ENCODE results near the gene GLYATL3.

Gene GLYATL3

DNA sequence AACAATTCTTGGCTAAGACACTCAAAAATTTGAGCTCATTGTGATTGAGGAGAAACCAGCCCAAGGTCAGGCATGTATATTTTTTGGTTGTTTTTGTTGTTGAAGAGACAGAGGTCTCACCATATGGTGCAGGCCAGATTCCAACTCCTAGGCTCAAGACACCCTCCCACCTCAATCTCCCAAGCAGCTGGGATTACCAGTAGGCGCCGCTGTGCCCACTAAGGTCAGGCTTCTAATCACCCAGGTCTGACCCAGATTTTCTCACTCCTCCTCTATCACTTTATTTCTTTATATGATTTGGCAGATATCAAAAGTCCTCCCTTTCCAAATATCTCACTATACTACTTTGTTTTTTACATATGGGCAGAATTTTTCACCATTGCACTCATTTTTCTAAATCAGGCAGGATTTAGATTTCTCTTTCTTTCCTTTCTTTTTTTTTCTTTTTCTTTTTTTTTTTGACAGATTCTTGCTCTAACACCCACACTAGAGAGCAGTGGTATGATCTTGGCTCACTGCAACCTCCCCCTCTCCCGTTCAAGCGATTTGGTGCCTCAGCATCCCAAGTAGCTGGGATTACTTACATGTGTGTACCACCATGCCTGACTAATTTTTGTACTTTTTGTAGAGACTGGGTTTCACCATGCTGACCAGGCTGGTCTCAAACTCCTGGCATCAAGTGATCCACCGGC, 49.0 kb downstream of the GLYATL3 start:
- H3K9me3 ChIP-seq (ENCODE audit: control insufficient read depth, insufficient read depth, low read length): no peaks in the 10 kb centered on the region
- peaks cover 14% of the 10 kb centered on the region for H3K4me1 ChIP-seq (ENCODE audit: insufficient read depth, low read length)
- no peaks in the 10 kb centered on the region for H3K36me3 ChIP-seq (ENCODE audit: insufficient read depth, low read length)
- no peak overlapping the region for H3K9ac ChIP-seq (ENCODE audit: low read depth, low read length)

DNA sequence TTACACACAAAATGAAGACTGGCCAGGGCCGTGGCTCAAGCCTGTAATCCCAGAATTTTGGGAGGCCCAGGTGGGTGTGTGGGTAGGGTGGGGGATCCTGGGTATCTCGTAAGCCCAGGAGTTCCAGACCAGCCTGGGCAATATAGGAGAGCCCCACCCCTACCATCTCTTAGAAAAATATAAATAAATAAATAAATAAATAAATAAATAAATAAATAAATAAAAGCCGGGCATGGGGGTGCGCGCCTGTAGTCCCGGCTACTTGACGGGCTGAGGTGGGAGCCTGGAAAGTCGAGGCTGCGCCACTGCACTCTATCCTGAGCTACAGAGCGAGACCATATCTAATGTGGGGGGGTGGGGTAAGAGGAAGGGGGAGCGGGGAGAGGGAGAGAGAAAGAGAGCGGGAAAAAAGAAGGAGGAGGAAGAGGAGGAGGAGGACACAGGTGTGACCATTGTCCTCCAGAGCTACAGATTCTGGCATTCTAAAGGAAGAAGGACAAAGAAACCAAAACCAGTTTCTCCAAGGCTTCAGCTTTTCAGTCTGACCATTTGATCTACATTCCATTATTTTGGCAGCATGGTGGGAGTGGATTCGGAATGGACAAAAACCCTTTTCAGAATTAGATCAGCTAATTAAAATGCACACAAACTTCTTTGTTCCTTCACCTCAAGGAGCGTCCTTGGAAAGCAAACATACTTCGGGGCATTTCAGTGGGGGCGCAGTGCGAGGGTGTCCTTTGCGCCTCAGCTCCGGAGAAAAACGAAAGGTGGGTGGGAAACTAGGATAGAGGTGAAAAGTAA, 50.2 kb downstream of the GLYATL3 start:
- peak overlapping the region; percentile 64; the same call in 1 of the 2 replicates for H3K9ac ChIP-seq (ENCODE audit: low read depth, low read length)
- H3K4me1 ChIP-seq (ENCODE audit: insufficient read depth, low read length): peaks cover 14% of the 10 kb centered on the region
- no peaks in the 10 kb centered on the region for H3K9me3 ChIP-seq (ENCODE audit: control insufficient read depth, insufficient read depth, low read length)
- H3K36me3 ChIP-seq (ENCODE audit: insufficient read depth, low read length): no peaks in the 10 kb centered on the region

GRCh38 chr6:49550492-49551077, 50.9 kb downstream of the GLYATL3 start, which contains the start of gene C6orf141:
Gene C6orf141 (plus strand): TSS chr6:49550668. CDS start chr6:49550793, 125 bp downstream.
- peaks cover 14% of the 10 kb centered on the region for H3K4me1 ChIP-seq (ENCODE audit: insufficient read depth, low read length)
- no peaks in the 10 kb centered on the region for H3K36me3 ChIP-seq (ENCODE audit: insufficient read depth, low read length)
- H3K9ac ChIP-seq (ENCODE audit: low read depth, low read length): peak within 1 kb of the TSS; percentile 64
- no peaks in the 10 kb centered on the region for H3K9me3 ChIP-seq (ENCODE audit: control insufficient read depth, insufficient read depth, low read length)

DNA sequence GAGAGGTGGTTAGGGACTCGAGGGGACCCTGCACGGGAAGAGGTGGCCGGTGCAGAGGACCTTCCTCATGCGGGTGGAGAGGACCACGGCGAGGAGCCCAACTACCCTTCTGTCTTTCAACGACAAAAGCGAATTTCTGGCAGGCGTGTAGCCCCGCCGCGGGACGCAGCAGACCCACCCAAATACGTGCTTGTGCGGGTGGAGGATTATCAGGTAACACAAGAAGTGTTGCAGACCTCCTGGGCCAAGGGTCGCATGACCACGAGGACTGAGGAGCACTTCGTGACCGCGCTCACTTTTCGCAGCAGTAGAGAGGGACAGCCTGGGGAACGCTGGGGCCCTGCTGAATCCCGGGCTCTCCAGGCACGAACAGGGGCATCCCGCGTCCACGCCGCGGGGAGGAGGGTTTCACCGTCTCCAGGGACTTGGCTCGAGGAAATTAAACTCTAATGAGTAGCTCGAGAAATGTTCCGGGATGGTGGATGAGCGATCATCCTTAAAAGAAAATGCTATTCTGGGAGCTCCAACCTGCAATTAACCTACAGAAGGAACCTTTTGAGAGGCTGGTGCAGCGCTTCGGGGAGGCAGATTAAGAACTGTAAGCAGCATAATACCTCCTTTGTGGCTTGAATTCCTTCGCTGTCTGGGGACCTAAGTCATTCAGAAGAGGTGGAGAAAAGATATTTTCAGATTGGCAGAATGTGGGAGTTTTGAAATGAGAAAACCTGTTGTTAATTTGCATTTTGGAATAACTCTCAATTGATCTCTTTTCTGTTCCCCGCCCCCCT, 51.5 kb downstream of the GLYATL3 start:
- no peaks in the 10 kb centered on the region for H3K9me3 ChIP-seq (ENCODE audit: control insufficient read depth, insufficient read depth, low read length)
- H3K36me3 ChIP-seq (ENCODE audit: insufficient read depth, low read length): no peaks in the 10 kb centered on the region
- H3K4me1 ChIP-seq (ENCODE audit: insufficient read depth, low read length): peaks cover 14% of the 10 kb centered on the region
- peak overlapping the region; percentile 64 for H3K9ac ChIP-seq (ENCODE audit: low read depth, low read length)

- Histone ChIP-seq H3K4me1 (ENCODE audit: insufficient read depth, low read length) (peaks cover 17% of the 10 kb centered on the region), H3K9ac (ENCODE audit: low read depth, low read length) (peak overlapping the region; percentile 64; the same call in 1 of the 2 replicates), H3K9me3 (ENCODE audit: control insufficient read depth, insufficient read depth, low read length) (no peaks in the 10 kb centered on the region), H3K36me3 (ENCODE audit: insufficient read depth, low read length) (no peaks in the 10 kb centered on the region)
These were observed 52.1 kb downstream of the GLYATL3 start for GRCh38 chr6:49551866-49552129.

DNA sequence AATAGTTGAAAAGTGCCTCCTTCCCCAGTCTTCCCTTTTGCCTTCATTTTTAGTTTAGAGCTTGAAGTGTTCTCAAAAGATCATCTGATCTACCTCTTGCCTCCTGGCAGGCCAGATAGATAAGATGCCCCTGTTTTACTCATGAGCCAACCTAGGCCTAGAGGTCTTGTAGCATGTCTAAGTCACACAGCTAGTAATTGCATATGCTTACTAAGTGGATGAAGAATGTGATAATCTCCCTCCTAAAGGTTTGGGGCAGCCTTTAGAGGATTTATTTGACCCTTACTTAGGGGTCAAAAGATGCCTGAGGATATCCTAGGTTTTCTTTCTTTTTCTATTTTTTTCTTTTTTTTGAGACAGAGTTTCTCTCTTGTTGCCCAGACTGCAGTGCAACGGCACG, 52.9 kb downstream of the GLYATL3 start:
- no peaks in the 10 kb centered on the region for H3K36me3 ChIP-seq (ENCODE audit: insufficient read depth, low read length)
- peak overlapping the region; percentile 4; the same call in 1 of the 2 replicates for H3K9ac ChIP-seq (ENCODE audit: low read depth, low read length)
- peaks cover 18% of the 10 kb centered on the region for H3K4me1 ChIP-seq (ENCODE audit: insufficient read depth, low read length)
- H3K9me3 ChIP-seq (ENCODE audit: control insufficient read depth, insufficient read depth, low read length): no peaks in the 10 kb centered on the region

- no peak overlapping the region for H3K9ac ChIP-seq (ENCODE audit: low read depth, low read length)
- peaks cover 18% of the 10 kb centered on the region for H3K4me1 ChIP-seq (ENCODE audit: insufficient read depth, low read length)
- H3K36me3 ChIP-seq (ENCODE audit: insufficient read depth, low read length): no peaks in the 10 kb centered on the region
- H3K9me3 ChIP-seq (ENCODE audit: control insufficient read depth, insufficient read depth, low read length): no peaks in the 10 kb centered on the region
These were observed 53.7 kb downstream of the GLYATL3 start for GRCh38 chr6:49553384-49553783.

DNA sequence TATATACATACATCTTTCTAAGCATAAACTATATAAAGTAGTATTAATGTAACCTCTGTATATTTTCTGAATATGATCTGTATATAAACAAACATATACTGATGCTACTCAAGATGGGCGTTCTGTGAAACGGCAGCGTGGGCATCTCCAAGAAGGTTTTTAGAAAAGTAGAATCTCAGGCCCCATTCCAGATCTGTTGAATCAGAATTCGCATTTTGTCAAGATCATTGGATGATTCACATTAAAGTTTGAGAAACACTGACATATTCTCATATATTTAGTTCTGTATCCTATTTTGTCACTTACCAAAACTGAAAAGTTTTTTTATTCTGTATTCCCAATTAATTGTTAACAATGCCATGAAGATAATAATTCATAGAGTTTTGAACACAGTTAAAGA, 56.2 kb downstream of the GLYATL3 start:
- H3K9me3 ChIP-seq (ENCODE audit: control insufficient read depth, insufficient read depth, low read length): no peaks in the 10 kb centered on the region
- H3K9ac ChIP-seq (ENCODE audit: low read depth, low read length): no peak overlapping the region
- peaks cover 15% of the 10 kb centered on the region for H3K4me1 ChIP-seq (ENCODE audit: insufficient read depth, low read length)
- H3K36me3 ChIP-seq (ENCODE audit: insufficient read depth, low read length): no peaks in the 10 kb centered on the region

- H3K4me1 ChIP-seq (ENCODE audit: insufficient read depth, low read length): peaks cover 15% of the 10 kb centered on the region
- no peaks in the 10 kb centered on the region for H3K36me3 ChIP-seq (ENCODE audit: insufficient read depth, low read length)
- H3K9me3 ChIP-seq (ENCODE audit: control insufficient read depth, insufficient read depth, low read length): no peaks in the 10 kb centered on the region
- no peak overlapping the region for H3K9ac ChIP-seq (ENCODE audit: low read depth, low read length)
These were observed 56.7 kb downstream of the GLYATL3 start for GRCh38 chr6:49556429-49556837.

DNA sequence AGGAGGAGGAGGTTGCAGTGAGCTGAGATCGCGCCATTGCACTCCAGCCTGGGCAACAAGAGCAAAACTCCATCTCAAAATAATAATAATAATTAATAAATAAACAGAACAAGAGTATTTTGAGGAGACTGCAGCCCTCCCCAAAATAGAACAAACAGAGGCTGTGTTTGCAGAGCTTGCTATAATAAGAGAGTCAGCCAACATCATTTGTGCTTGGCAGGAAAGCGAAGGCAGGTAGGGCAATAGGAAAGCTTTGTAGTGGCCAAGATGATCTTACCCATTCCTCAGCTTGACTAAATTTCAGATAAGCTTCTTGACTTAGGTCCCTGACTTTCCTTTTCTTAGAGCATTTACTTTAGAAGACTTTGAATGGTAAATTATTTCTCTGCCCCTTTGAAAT, 57.5 kb downstream of the GLYATL3 start:
- Histone ChIP-seq H3K4me1 (ENCODE audit: insufficient read depth, low read length) (peaks cover 11% of the 10 kb centered on the region; the same call in 1 of the 2 replicates), H3K36me3 (ENCODE audit: insufficient read depth, low read length) (no peaks in the 10 kb centered on the region), H3K9me3 (ENCODE audit: control insufficient read depth, insufficient read depth, low read length) (no peaks in the 10 kb centered on the region), H3K9ac (ENCODE audit: low read depth, low read length) (no peak overlapping the region)

GRCh38 chr6:49558238-49558637, 58.5 kb downstream of the GLYATL3 start:
- H3K36me3 ChIP-seq (ENCODE audit: insufficient read depth, low read length): no peaks in the 10 kb centered on the region
- no peak overlapping the region for H3K9ac ChIP-seq (ENCODE audit: low read depth, low read length)
- H3K4me1 ChIP-seq (ENCODE audit: insufficient read depth, low read length): peaks cover 4% of the 10 kb centered on the region; the same call in 1 of the 2 replicates
- no peaks in the 10 kb centered on the region for H3K9me3 ChIP-seq (ENCODE audit: control insufficient read depth, insufficient read depth, low read length)

GRCh38 chr6:49563006-49563886, 63.5 kb downstream of the GLYATL3 start:
- H3K9me3 ChIP-seq (ENCODE audit: control insufficient read depth, insufficient read depth, low read length): no peaks in the 10 kb centered on the region
- H3K4me1 ChIP-seq (ENCODE audit: insufficient read depth, low read length): no peaks in the 10 kb centered on the region
- H3K9ac ChIP-seq (ENCODE audit: low read depth, low read length): no peak overlapping the region
- no peaks in the 10 kb centered on the region for H3K36me3 ChIP-seq (ENCODE audit: insufficient read depth, low read length)

- no peak overlapping the region for H3K9ac ChIP-seq (ENCODE audit: low read depth, low read length)
- H3K36me3 ChIP-seq (ENCODE audit: insufficient read depth, low read length): no peaks in the 10 kb centered on the region
- H3K4me1 ChIP-seq (ENCODE audit: insufficient read depth, low read length): no peaks in the 10 kb centered on the region
- no peaks in the 10 kb centered on the region for H3K9me3 ChIP-seq (ENCODE audit: control insufficient read depth, insufficient read depth, low read length)
These were observed 64.8 kb downstream of the GLYATL3 start for GRCh38 chr6:49564552-49564951.

Data from ES-I3 (cell line).